Suprapubic skin (tissue), 4 donors: ENCODE measurements around the gene DCXR.

Experiments
- EP300 ChIP-seq: sonication (generic); formaldehyde crosslinking; IDR thresholded peaks from one replicate; pipeline ENCODE4 v1.6.1; 2017; ENCODE audit warnings: antibody characterized with exemption
- POLR2A ChIP-seq, 2 donors: fragments of 450-650 bp; IDR thresholded peaks; one replicate each; pipeline ENCODE4 v1.6.1; 2017; ENCODE audit warnings: antibody characterized with exemption in 2 of 2, mild to moderate bottlenecking in 2 of 2, moderate library complexity in 2 of 2
- POLR2AphosphoS5 ChIP-seq, 3 donors: sonication (generic); formaldehyde crosslinking; IDR thresholded peaks; one replicate each; pipeline ENCODE4 v1.6.1; 2017; ENCODE audit warnings: antibody characterized with exemption in 3 of 3
- TF ChIP-seq, protein P1 (sequence below), 2 donors: fragments of 200-600 bp in 1 of 2; fragments of 450-650 bp in 1 of 2; sonication (generic) in 1 of 2; IDR thresholded peaks; one replicate each; pipeline ENCODE4 v1.5.1; 2016 to 2019; ENCODE audit warnings: antibody characterized with exemption in 2 of 2, mild to moderate bottlenecking in 1 of 2, moderate library complexity in 1 of 2

GRCh38 chr17:82016875-82017459, 20.5 kb downstream of the DCXR start:
- TF ChIP-seq, protein P1, sequence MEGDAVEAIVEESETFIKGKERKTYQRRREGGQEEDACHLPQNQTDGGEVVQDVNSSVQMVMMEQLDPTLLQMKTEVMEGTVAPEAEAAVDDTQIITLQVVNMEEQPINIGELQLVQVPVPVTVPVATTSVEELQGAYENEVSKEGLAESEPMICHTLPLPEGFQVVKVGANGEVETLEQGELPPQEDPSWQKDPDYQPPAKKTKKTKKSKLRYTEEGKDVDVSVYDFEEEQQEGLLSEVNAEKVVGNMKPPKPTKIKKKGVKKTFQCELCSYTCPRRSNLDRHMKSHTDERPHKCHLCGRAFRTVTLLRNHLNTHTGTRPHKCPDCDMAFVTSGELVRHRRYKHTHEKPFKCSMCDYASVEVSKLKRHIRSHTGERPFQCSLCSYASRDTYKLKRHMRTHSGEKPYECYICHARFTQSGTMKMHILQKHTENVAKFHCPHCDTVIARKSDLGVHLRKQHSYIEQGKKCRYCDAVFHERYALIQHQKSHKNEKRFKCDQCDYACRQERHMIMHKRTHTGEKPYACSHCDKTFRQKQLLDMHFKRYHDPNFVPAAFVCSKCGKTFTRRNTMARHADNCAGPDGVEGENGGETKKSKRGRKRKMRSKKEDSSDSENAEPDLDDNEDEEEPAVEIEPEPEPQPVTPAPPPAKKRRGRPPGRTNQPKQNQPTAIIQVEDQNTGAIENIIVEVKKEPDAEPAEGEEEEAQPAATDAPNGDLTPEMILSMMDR (IDR thresholded peaks at IDR 0.05), result no peak
- TF ChIP-seq POLR2AphosphoS5 (IDR thresholded peaks at IDR 0.05) (no peak), POLR2A (IDR thresholded peaks at IDR 0.05) (no peak), EP300 (no peak)
